ENCODE data around the gene MLN.

Gene MLN

GRCh38 chr6:33752646-33753015 lies 51.2 kb downstream of the MLN start:
- DNase-seq (ENCODE audit: low spot score): no peak

- no peak for DNase-seq (ENCODE audit: low spot score)
Observed at GRCh38 chr6:33751771-33752645, 51.8 kb downstream of the MLN start.

- DNase-seq (ENCODE audit: low spot score): no peak
Observed at GRCh38 chr6:33750244-33750991, 53.4 kb downstream of the MLN start.

GRCh38 chr6:33749401-33749800 lies 54.4 kb downstream of the MLN start:
- DNase-seq (ENCODE audit: low spot score): no peak

GRCh38 chr6:33748841-33749240 lies 55.0 kb downstream of the MLN start:
- no peak for DNase-seq (ENCODE audit: low spot score)

GRCh38 chr6:33747823-33748222 lies 56.0 kb downstream of the MLN start:
- DNase-seq (ENCODE audit: low spot score): no peak

GRCh38 chr6:33746651-33747100 lies 57.1 kb downstream of the MLN start, which contains the start of gene IP6K3:
IP6K3 (minus strand) TSS chr6:33746905; CDS start chr6:33735476, 11,429 bp downstream.
- DNase-seq (ENCODE audit: low spot score): no peak

- no peak for DNase-seq (ENCODE audit: low spot score)
Observed at GRCh38 chr6:33746036-33746600, 57.7 kb downstream of the MLN start.

GRCh38 chr6:33745548-33745947 lies 58.3 kb downstream of the MLN start:
- DNase-seq (ENCODE audit: low spot score): no peak

- peak; percentile 66 for DNase-seq (ENCODE audit: low spot score)
Observed at GRCh38 chr6:33744895-33745546, 58.8 kb downstream of the MLN start.
